GM12875 (cell line): ENCODE data around the gene VPS35L.

Experiments
- H3K4me3 ChIP-seq: one replicate; pipeline ENCODE4 v1.5.1; 2011; ENCODE audit warnings: low read depth, low read length, control low read depth
- TF ChIP-seq, protein P1 (sequence below): IDR thresholded peaks from 2 replicates; pipeline ENCODE4 v1.5.1; 2011; ENCODE audit warnings: low read depth, mild to moderate bottlenecking, control low read depth, inconsistent platforms, low read length, moderate library complexity, borderline replicate concordance; ENCODE audit not compliant: insufficient read depth

VPS35L gene

DNA sequence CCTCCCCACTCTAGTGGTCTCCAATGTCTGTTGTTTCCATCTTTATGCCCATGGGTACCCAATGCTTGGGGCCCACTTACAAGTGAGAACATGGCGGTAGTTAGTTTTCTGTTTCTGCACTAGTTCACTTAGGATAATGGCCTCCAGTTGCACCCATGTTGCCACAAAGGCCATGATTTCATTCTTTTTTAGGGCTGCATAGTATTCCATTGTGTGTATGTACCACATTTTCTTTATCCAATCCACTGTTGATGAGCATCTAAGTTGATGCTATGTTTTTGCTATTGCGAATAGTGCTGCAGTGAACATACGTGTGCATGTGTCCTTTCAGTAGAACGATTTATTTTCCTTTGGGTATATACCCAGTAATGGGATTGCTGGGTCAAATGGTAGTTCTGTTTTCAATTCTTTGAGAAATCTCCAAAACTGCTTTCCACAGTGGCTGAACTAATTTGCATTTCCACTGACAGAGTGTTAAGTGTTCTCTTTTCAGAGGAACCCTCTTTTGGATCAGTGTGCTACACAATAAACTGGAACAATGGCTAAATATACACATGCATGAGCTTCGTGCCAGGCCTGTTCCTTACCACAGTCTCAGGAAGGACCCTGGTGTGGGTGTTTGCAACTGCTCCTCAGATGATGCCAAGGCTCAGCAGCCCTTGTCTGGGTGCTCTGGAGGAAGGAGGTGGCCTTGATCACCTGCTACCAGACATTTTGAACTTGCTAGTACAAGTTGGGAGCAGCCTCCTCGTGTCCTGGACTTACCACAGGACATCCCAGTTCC is 128.1 kb downstream of the VPS35L start:
- no peak overlapping the region for H3K4me3 ChIP-seq
- TF ChIP-seq, protein P1, sequence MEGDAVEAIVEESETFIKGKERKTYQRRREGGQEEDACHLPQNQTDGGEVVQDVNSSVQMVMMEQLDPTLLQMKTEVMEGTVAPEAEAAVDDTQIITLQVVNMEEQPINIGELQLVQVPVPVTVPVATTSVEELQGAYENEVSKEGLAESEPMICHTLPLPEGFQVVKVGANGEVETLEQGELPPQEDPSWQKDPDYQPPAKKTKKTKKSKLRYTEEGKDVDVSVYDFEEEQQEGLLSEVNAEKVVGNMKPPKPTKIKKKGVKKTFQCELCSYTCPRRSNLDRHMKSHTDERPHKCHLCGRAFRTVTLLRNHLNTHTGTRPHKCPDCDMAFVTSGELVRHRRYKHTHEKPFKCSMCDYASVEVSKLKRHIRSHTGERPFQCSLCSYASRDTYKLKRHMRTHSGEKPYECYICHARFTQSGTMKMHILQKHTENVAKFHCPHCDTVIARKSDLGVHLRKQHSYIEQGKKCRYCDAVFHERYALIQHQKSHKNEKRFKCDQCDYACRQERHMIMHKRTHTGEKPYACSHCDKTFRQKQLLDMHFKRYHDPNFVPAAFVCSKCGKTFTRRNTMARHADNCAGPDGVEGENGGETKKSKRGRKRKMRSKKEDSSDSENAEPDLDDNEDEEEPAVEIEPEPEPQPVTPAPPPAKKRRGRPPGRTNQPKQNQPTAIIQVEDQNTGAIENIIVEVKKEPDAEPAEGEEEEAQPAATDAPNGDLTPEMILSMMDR, result no peak

- no peak overlapping the region for H3K4me3 ChIP-seq
- TF ChIP-seq, protein P1, result no peak
These were observed 129.7 kb downstream of the VPS35L start for GRCh38 chr16:19685176-19685575.

- H3K4me3 ChIP-seq, result no peak overlapping the region
- TF ChIP-seq, protein P1, result no peak
These were observed 131.8 kb downstream of the VPS35L start for GRCh38 chr16:19687279-19687678.

DNA sequence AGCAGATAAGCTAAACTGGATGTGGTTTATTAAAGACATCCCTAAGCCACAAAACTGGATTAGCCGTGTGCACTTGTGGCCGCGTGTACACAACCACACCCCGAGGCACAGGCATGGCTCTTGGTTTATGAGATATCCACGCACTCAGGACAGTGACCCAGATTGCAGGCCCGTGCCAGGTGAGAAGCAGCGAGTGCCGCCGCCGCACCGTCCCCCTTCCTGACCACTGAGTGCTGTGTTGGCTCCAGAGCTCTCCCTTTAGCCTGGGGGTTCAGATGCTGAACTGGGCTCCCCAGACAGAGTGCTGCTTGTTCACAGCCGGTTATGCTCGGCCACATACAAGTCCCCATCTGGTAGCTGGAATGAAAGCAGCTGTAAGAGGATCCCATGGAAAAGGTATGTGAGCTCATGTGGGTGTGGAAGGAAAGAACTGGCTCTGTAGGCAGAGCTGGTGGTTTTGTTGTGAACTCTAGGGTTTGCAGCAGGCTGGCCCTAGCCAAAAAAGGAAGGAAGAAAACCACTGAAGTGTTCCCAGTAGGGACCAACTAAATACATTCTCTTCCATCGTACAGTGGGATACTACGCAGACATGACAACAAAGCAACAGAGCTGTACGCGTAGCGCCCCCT is 133.0 kb downstream of the VPS35L start:
- H3K4me3 ChIP-seq, result no peak overlapping the region
- TF ChIP-seq, protein P1, result no peak

DNA sequence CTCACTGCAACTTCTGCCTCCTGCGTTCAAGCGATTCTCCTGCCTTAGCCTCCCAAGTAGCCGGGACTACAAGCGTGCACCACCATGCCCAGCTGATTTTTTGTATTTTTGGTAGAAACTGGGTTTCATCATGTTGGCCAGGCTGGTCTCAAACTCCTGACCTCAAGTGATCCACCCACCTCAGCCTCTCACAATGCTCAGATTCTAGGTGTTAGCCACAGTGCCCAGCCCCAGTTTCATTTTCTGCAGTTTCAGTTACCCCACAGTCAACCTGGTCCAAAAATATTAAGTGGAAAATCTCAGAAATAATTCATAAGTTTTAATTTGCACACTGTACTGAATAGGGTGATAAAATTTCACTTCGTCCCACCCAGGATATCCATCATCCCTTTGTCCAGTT is 133.8 kb downstream of the VPS35L start:
- TF ChIP-seq, protein P1, result no peak

DNA sequence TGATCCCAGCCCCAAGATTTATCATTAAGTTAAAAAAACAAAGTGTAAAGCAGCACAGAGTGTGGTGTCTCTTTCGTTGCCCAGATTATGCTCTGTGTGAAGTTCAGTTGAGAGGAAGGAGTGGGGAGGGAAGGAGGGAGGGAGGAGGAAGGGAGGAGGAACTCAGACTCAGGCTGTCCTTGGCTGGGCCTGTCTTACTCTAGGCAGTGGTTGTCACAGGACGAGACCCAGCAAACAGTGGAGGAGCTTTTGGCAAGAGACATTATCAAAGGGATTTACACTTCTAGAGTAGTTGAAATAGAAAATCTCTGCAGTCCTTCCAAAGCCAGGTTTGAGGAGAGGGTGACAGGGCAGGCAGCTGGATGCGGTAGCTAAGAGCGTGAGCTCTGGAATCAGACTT is 134.7 kb downstream of the VPS35L start:
- no peak overlapping the region for H3K4me3 ChIP-seq
- TF ChIP-seq, protein P1, result no peak

More for the DNA sequence above, 133.8 kb downstream of the VPS35L start:
- no peak overlapping the region for H3K4me3 ChIP-seq
